Neural cell (in vitro differentiated cells): ENCODE data around the gene ADARB2.

ENCODE experiments used
- CTCF ChIP-seq: fragments of 450-650 bp; IDR thresholded peaks from 2 replicates; pipeline ENCODE4 v1.5.1; 2014; ENCODE audit warnings: antibody characterized with exemption, mild to moderate bottlenecking, moderate library complexity; ENCODE audit not compliant: poor library complexity, severe bottlenecking
- EP300 ChIP-seq: fragments of 450-650 bp; conservative IDR thresholded peaks from 2 replicates; pipeline ENCODE4 v1.6.1; 2014; ENCODE audit warnings: antibody characterized with exemption, mild to moderate bottlenecking, moderate library complexity; ENCODE audit not compliant: poor library complexity, severe bottlenecking
- EZH2 ChIP-seq: fragments of 200-600, 300-800 bp; shearing (Covaris generic), sonication (generic); IDR thresholded peaks from 2 replicates; pipeline ENCODE4 v1.6.1; 2014; ENCODE audit warnings: antibody characterized with exemption, low read length, borderline replicate concordance, mild to moderate bottlenecking; ENCODE audit not compliant: insufficient read depth, poor library complexity, severe bottlenecking
- MXI1 ChIP-seq: fragments of 450-650 bp; conservative IDR thresholded peaks from 2 replicates; pipeline ENCODE4 v1.6.1; 2014; ENCODE audit warnings: antibody characterized with exemption, mild to moderate bottlenecking; ENCODE audit not compliant: poor library complexity, severe bottlenecking
- POLR2AphosphoS5 ChIP-seq: IDR thresholded peaks from 2 replicates; pipeline ENCODE4 v1.6.1; 2012
- SMC3 ChIP-seq: fragments of 450-650 bp; conservative IDR thresholded peaks from 2 replicates; pipeline ENCODE4 v1.6.1; 2014; ENCODE audit warnings: antibody characterized with exemption, mild to moderate bottlenecking, moderate library complexity; ENCODE audit not compliant: poor library complexity
- TAF1 ChIP-seq: IDR thresholded peaks from 2 replicates; pipeline ENCODE4 v1.6.1; 2012; ENCODE audit warnings: low read depth
- TF ChIP-seq, protein P1 (sequence below): IDR thresholded peaks from 2 replicates; pipeline ENCODE4 v1.6.1; 2012; ENCODE audit warnings: borderline replicate concordance

DNA sequence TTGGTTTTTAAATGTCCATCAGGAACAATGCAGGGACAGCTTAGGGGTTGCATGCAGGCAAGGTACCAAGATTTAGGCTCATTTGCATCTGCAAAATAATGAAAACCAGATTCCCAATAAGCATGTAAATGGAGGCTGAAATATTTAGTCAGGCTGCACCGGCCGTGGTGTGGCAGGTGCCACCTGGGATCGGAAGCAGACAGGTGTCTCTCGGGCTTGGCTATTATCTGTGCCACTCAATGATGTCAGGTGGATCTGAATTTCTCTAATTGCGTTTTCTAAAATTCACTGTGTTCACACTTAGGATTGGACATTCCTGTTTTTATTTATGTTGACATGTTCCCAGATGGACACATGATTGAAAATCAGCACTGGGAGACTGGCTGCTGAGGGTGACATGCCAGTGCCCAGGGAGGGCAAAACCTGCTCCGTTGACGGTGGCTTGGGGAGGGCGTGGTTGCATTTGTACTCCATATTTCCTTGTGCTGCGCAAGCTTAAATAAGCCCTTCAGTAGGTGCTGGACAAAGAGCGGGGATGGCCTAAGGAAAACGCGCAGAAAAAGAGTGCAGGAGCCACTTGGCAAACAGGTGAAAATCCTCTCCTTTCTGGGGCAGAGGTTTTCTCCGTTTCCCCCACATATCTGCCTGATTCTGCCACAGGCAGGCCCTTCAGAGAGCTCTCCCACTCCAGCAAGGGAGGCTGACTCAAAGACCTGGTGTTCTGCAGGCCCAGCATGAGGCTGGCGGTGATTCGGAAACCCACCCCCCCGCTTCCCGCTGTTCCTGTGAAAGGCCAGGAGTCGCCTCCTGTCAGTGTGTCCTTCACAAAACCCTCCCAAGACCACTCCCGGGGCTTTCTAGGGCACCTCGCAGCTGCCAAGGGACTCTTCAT is 538.6 kb downstream of the ADARB2 start:
- TF ChIP-seq MXI1, result no peak
- TF ChIP-seq CTCF, result no peak
- no peak for TF ChIP-seq POLR2AphosphoS5
- no peak for TF ChIP-seq EZH2
- no peak for TF ChIP-seq SMC3
- no peak for TF ChIP-seq TAF1
- TF ChIP-seq, protein P1, sequence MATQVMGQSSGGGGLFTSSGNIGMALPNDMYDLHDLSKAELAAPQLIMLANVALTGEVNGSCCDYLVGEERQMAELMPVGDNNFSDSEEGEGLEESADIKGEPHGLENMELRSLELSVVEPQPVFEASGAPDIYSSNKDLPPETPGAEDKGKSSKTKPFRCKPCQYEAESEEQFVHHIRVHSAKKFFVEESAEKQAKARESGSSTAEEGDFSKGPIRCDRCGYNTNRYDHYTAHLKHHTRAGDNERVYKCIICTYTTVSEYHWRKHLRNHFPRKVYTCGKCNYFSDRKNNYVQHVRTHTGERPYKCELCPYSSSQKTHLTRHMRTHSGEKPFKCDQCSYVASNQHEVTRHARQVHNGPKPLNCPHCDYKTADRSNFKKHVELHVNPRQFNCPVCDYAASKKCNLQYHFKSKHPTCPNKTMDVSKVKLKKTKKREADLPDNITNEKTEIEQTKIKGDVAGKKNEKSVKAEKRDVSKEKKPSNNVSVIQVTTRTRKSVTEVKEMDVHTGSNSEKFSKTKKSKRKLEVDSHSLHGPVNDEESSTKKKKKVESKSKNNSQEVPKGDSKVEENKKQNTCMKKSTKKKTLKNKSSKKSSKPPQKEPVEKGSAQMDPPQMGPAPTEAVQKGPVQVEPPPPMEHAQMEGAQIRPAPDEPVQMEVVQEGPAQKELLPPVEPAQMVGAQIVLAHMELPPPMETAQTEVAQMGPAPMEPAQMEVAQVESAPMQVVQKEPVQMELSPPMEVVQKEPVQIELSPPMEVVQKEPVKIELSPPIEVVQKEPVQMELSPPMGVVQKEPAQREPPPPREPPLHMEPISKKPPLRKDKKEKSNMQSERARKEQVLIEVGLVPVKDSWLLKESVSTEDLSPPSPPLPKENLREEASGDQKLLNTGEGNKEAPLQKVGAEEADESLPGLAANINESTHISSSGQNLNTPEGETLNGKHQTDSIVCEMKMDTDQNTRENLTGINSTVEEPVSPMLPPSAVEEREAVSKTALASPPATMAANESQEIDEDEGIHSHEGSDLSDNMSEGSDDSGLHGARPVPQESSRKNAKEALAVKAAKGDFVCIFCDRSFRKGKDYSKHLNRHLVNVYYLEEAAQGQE, result no peak
- TF ChIP-seq EP300, result no peak
